Skeletal muscle tissue (tissue), 4 donors: ENCODE data around the gene NFIB. TPM values are rescaled to one million over a fixed set of nuclear protein-coding genes. Genes with fewer than 3 reads are reported as not detected.

Experiments used
- H3K27ac ChIP-seq: one replicate; pipeline ENCODE4 v1.7.0; 2013; ENCODE audit warnings: mild to moderate bottlenecking, low read depth, low read length, inconsistent platforms
- H3K27me3 ChIP-seq, 3 donors: one replicate each; pipeline ENCODE4 v1.7.0; 2013; ENCODE audit warnings: low read length in 3 of 3; ENCODE audit not compliant: control insufficient read depth in 3 of 3, insufficient read depth in 3 of 3
- H3K36me3 ChIP-seq, 3 donors: one replicate each; pipeline ENCODE4 v1.7.0; 2013; ENCODE audit warnings: low read length in 3 of 3; ENCODE audit not compliant: control insufficient read depth in 3 of 3, insufficient read depth in 3 of 3
- H3K4me1 ChIP-seq, 3 donors: one replicate each; pipeline ENCODE4 v1.7.0; 2013; ENCODE audit warnings: low read length in 3 of 3, mild to moderate bottlenecking in 3 of 3; ENCODE audit not compliant: control insufficient read depth in 3 of 3, insufficient read depth in 3 of 3
- H3K4me3 ChIP-seq, 3 donors: one replicate each; pipeline ENCODE4 v1.7.0; 2013; ENCODE audit warnings: low read length in 3 of 3
- H3K9ac ChIP-seq, 3 donors: one replicate each; pipeline ENCODE4 v1.7.0; 2013; ENCODE audit warnings: low read length in 3 of 3, mild to moderate bottlenecking in 3 of 3, moderate library complexity in 2 of 3, low read depth in 1 of 3
- H3K9me3 ChIP-seq, 3 donors: one replicate each; pipeline ENCODE4 v1.7.0; 2013; ENCODE audit warnings: low read length in 3 of 3; ENCODE audit not compliant: control insufficient read depth in 3 of 3
- total RNA-seq: library from RNA; depleted of rRNA; stranded (reverse); fragments of >200 nt; gene quantifications from one replicate; pipeline ENCODE4 v1.2.3, GENCODE V29; 2014
- donor health status: Osteomylitis.

The NFIB gene
- total RNA-seq = 95.0 TPM

GRCh38 chr9:14313951-14314423, at the start of gene NFIB:
NFIB (minus strand) TSS chr9:14314141; CDS start chr9:14313511, 630 bp downstream.
- H3K4me1 ChIP-seq = peaks cover 8 to 36% (median 11%) of the 10 kb centered on the region in 3 donors
- peak within 1 kb of the TSS; percentile 93 to 97 (median 95) for H3K9ac ChIP-seq
- peak within 1 kb of the TSS; percentile 86 to 96 (median 88) for H3K4me3 ChIP-seq
- peak within 1 kb of the TSS; percentile 96 for H3K27ac ChIP-seq
- H3K36me3 ChIP-seq = no peaks in the 10 kb centered on the region
- H3K9me3 ChIP-seq = no peaks in the 10 kb centered on the region
- H3K27me3 ChIP-seq = no peaks in the 10 kb centered on the region

GRCh38 chr9:14362175-14362574, 48.2 kb upstream of the NFIB start:
- H3K27ac ChIP-seq = no peak overlapping the region
- H3K4me1 ChIP-seq = peaks cover 4 to 13% (median 4%) of the 10 kb centered on the region in 3 donors
- H3K9ac ChIP-seq = no peak overlapping the region
- no peak overlapping the region for H3K4me3 ChIP-seq
- no peaks in the 10 kb centered on the region for H3K9me3 ChIP-seq
- H3K36me3 ChIP-seq = no peaks in the 10 kb centered on the region
- no peaks in the 10 kb centered on the region for H3K27me3 ChIP-seq

- Histone ChIP-seq H3K4me1 (peaks cover 4 to 9% (median 8%) of the 10 kb centered on the region in 3 donors), H3K27me3 (no peaks in the 10 kb centered on the region), H3K36me3 (no peaks in the 10 kb centered on the region), H3K9me3 (no peaks in the 10 kb centered on the region), H3K4me3 (no peak overlapping the region), H3K9ac (no peak overlapping the region), H3K27ac (no peak overlapping the region)
These were observed 47.1 kb upstream of the NFIB start for GRCh38 chr9:14361074-14361473.

- no peak overlapping the region for H3K9ac ChIP-seq
- peaks cover 4 to 8% (median 4%) of the 10 kb centered on the region in 3 donors for H3K4me1 ChIP-seq
- no peaks in the 10 kb centered on the region for H3K36me3 ChIP-seq
- no peaks in the 10 kb centered on the region for H3K27me3 ChIP-seq
- no peak overlapping the region for H3K4me3 ChIP-seq
- no peak overlapping the region for H3K27ac ChIP-seq
- no peaks in the 10 kb centered on the region for H3K9me3 ChIP-seq
These were observed 44.6 kb upstream of the NFIB start for GRCh38 chr9:14358523-14358922.

GRCh38 chr9:14356351-14357265, 42.7 kb upstream of the NFIB start:
- no peak overlapping the region for H3K4me3 ChIP-seq
- H3K27ac ChIP-seq = no peak overlapping the region
- H3K27me3 ChIP-seq = no peaks in the 10 kb centered on the region
- H3K9me3 ChIP-seq = no peaks in the 10 kb centered on the region
- H3K4me1 ChIP-seq = peaks cover 13 to 20% (median 17%) of the 10 kb centered on the region in 3 donors
- H3K9ac ChIP-seq = no peak overlapping the region
- H3K36me3 ChIP-seq = no peaks in the 10 kb centered on the region

GRCh38 chr9:14354201-14354600, 40.3 kb upstream of the NFIB start:
- peaks cover 19 to 32% (median 27%) of the 10 kb centered on the region in 3 donors for H3K4me1 ChIP-seq
- H3K9me3 ChIP-seq = no peaks in the 10 kb centered on the region

GRCh38 chr9:14353222-14354056, 39.5 kb upstream of the NFIB start:
- Histone ChIP-seq H3K27ac (peak overlapping the region; percentile 95), H3K9ac (peak overlapping the region; percentile 41 to 73 (median 57))

More at GRCh38 chr9:14354201-14354600, 40.3 kb upstream of the NFIB start:
- H3K27ac ChIP-seq = no peak overlapping the region
- H3K36me3 ChIP-seq = no peaks in the 10 kb centered on the region
- H3K4me3 ChIP-seq = no peak overlapping the region
- H3K27me3 ChIP-seq = no peaks in the 10 kb centered on the region
- H3K9ac ChIP-seq = no peak overlapping the region

GRCh38 chr9:14352503-14352902, 38.6 kb upstream of the NFIB start:
- no peaks in the 10 kb centered on the region for H3K27me3 ChIP-seq
- no peaks in the 10 kb centered on the region for H3K9me3 ChIP-seq
- H3K27ac ChIP-seq = peak overlapping the region; percentile 95
- peaks cover 22 to 43% (median 27%) of the 10 kb centered on the region in 3 donors for H3K4me1 ChIP-seq
- H3K9ac ChIP-seq = peak overlapping the region in 2 of 3 donors; percentile 26 to 45
- peak overlapping the region; percentile 14 to 46 (median 43) for H3K4me3 ChIP-seq
- no peaks in the 10 kb centered on the region for H3K36me3 ChIP-seq

More at GRCh38 chr9:14353222-14354056, 39.5 kb upstream of the NFIB start:
- H3K36me3 ChIP-seq = no peaks in the 10 kb centered on the region
- no peaks in the 10 kb centered on the region for H3K9me3 ChIP-seq
- no peaks in the 10 kb centered on the region for H3K27me3 ChIP-seq
- peaks cover 19 to 35% (median 27%) of the 10 kb centered on the region in 3 donors for H3K4me1 ChIP-seq
- peak overlapping the region; percentile 56 to 61 (median 60) for H3K4me3 ChIP-seq

GRCh38 chr9:14351221-14351836, 37.4 kb upstream of the NFIB start:
- Histone ChIP-seq H3K27ac (peak overlapping the region; percentile 95), H3K4me3 (peak overlapping the region in 2 of 3 donors; percentile 30 to 41), H3K9me3 (no peaks in the 10 kb centered on the region), H3K9ac (peak overlapping the region in 2 of 3 donors; percentile 50 to 72), H3K36me3 (no peaks in the 10 kb centered on the region), H3K27me3 (no peaks in the 10 kb centered on the region), H3K4me1 (peaks cover 22 to 43% (median 26%) of the 10 kb centered on the region in 3 donors)
